GM12892 (cell line): Measurements from ENCODE around the gene BCL7A.

Experiments used
- POLR2A ChIP-seq: IDR thresholded peaks from 2 replicates; pipeline ENCODE4 v1.6.1; 2011; ENCODE audit warnings: low read depth, low read length, control low read depth
- POLR2AphosphoS5 ChIP-seq: IDR thresholded peaks from 2 replicates; pipeline ENCODE4 v1.6.1; 2011; ENCODE audit warnings: low read depth, low read length, control low read depth
- TAF1 ChIP-seq: IDR thresholded peaks from 2 replicates; pipeline ENCODE4 v1.6.1; 2011; ENCODE audit warnings: low read depth, mild to moderate bottlenecking, control low read depth, low read length, borderline replicate concordance

DNA sequence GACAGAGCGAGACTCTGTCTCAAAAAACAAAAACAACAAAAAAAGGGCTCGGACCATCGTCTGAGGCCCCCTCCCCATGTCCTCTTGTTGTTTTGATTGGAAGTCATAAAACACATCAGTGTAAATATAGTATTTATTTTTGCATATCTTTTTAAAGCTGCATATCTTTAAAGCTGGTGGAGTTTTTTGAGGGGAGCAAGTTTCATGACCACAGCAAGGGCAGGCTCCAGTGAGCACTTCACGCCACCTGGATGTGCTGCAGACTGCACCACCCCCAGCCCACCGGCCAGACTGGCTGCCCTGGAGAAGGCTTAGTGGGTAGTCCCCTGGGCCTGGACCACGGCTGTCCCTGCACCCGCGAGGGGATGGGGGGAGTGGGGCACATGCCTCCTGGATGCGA is 11.9 kb upstream of the BCL7A start:
- TF ChIP-seq TAF1 (no peak), POLR2A (no peak), POLR2AphosphoS5 (no peak)
